ENCODE results near the gene CKS1B.

GRCh38 chr1:155013632-155014031 is 39.2 kb downstream of the CKS1B start:
- TF ChIP-seq CTCF (IDR thresholded peaks at IDR 0.05) (no peak), EZH2 (IDR thresholded peaks at IDR 0.05; ENCODE audit: borderline replicate concordance, insufficient read depth, low read depth, low read length, poor library complexity, severe bottlenecking) (no peak)

Measured in B cell (primary cell).